Neural cell (in vitro differentiated cells): ENCODE results near the gene CDC5L. TPM values are rescaled to one million over a fixed set of nuclear protein-coding genes. Genes with fewer than 3 reads are reported as not detected.

Source experiments
- H2AFZ ChIP-seq: fragments of 200-600, 300-800 bp; sonication (generic), shearing (Covaris generic); 2 replicates; pipeline ENCODE4 v1.6.0; 2014; ENCODE audit warnings: low read depth, mild to moderate bottlenecking, antibody characterized with exemption, low read length, moderate library complexity
- H3F3A ChIP-seq: fragments of 200-600 bp; shearing (Covaris generic); 2 replicates; pipeline ENCODE4 v1.6.1; 2016; ENCODE audit warnings: mild to moderate bottlenecking, moderate library complexity, mixed read lengths, antibody characterized with exemption, low read length; ENCODE audit not compliant: insufficient read depth, poor library complexity, severe bottlenecking
- H3K27ac ChIP-seq: fragments of 200-600, 300-800 bp; sonication (generic), shearing (Covaris generic); 2 replicates; pipeline ENCODE4 v1.5.1; 2014; ENCODE audit warnings: mild to moderate bottlenecking, low read length, moderate library complexity
- H3K27me3 ChIP-seq: fragments of 300-800, 200-600 bp; sonication (generic), shearing (Covaris generic); 2 replicates; pipeline ENCODE4 v1.6.0; 2014; ENCODE audit warnings: mild to moderate bottlenecking, low read depth, low read length, moderate library complexity; ENCODE audit not compliant: insufficient read depth
- H3K36me3 ChIP-seq: fragments of 300-800, 200-600 bp; sonication (generic), shearing (Covaris generic); 2 replicates; pipeline ENCODE4 v1.5.1; 2014; ENCODE audit warnings: mild to moderate bottlenecking, antibody characterized with exemption, low read length, moderate library complexity; ENCODE audit not compliant: insufficient read depth
- H3K4me2 ChIP-seq: fragments of 300-800, 200-600 bp; sonication (generic), shearing (Covaris generic); 2 replicates; pipeline ENCODE4 v1.6.0; 2014; ENCODE audit warnings: mild to moderate bottlenecking, low read length
- H3K4me3 ChIP-seq: fragments of 300-800, 200-600 bp; sonication (generic), shearing (Covaris generic); 2 replicates; pipeline ENCODE4 v1.5.1; 2014; ENCODE audit warnings: mild to moderate bottlenecking, low read length, moderate library complexity
- H3K79me2 ChIP-seq: fragments of 200-600 bp; shearing (Covaris generic); replicated peaks from 2 replicates; pipeline ENCODE4 v1.6.0; 2014; ENCODE audit warnings: mild to moderate bottlenecking, low read length, moderate library complexity; ENCODE audit not compliant: insufficient read depth
- H3K9ac ChIP-seq: fragments of 300-800, 200-600 bp; sonication (generic), shearing (Covaris generic); 2 replicates; pipeline ENCODE4 v1.6.1; 2016; ENCODE audit warnings: mild to moderate bottlenecking, low read length, mixed read lengths
- H3K9me2 ChIP-seq: fragments of 200-600 bp; shearing (Covaris generic); 2 replicates; pipeline ENCODE4 v1.6.1; 2016; ENCODE audit warnings: mild to moderate bottlenecking, low read length, mixed read lengths; ENCODE audit not compliant: insufficient read depth
- H3K9me3 ChIP-seq: fragments of 200-600, 300-800 bp; sonication (generic), shearing (Covaris generic); 2 replicates; pipeline ENCODE4 v1.6.1; 2016; ENCODE audit warnings: mild to moderate bottlenecking, mixed run types, low read length, moderate library complexity, mixed read lengths
- H4K20me1 ChIP-seq: fragments of 200-600 bp; shearing (Covaris generic); 2 replicates; pipeline ENCODE4 v1.6.1; 2016; ENCODE audit warnings: mild to moderate bottlenecking, mixed run types; ENCODE audit not compliant: insufficient read depth
- EP300 ChIP-seq: fragments of 450-650 bp; conservative IDR thresholded peaks from 2 replicates; pipeline ENCODE4 v1.6.1; 2014; ENCODE audit warnings: antibody characterized with exemption, mild to moderate bottlenecking, moderate library complexity; ENCODE audit not compliant: poor library complexity, severe bottlenecking
- EZH2 ChIP-seq: fragments of 200-600, 300-800 bp; shearing (Covaris generic), sonication (generic); IDR thresholded peaks from 2 replicates; pipeline ENCODE4 v1.6.1; 2014; ENCODE audit warnings: antibody characterized with exemption, low read length, borderline replicate concordance, mild to moderate bottlenecking; ENCODE audit not compliant: insufficient read depth, poor library complexity, severe bottlenecking
- MXI1 ChIP-seq: fragments of 450-650 bp; conservative IDR thresholded peaks from 2 replicates; pipeline ENCODE4 v1.6.1; 2014; ENCODE audit warnings: antibody characterized with exemption, mild to moderate bottlenecking; ENCODE audit not compliant: poor library complexity, severe bottlenecking
- POLR2AphosphoS5 ChIP-seq: IDR thresholded peaks from 2 replicates; pipeline ENCODE4 v1.6.1; 2012
- RAD21 ChIP-seq: fragments of 450-650 bp; conservative IDR thresholded peaks from 2 replicates; pipeline ENCODE4 v1.6.1; 2014; ENCODE audit warnings: antibody characterized with exemption, mild to moderate bottlenecking, moderate library complexity
- SMC3 ChIP-seq: fragments of 450-650 bp; conservative IDR thresholded peaks from 2 replicates; pipeline ENCODE4 v1.6.1; 2014; ENCODE audit warnings: antibody characterized with exemption, mild to moderate bottlenecking, moderate library complexity; ENCODE audit not compliant: poor library complexity
- TAF1 ChIP-seq: IDR thresholded peaks from 2 replicates; pipeline ENCODE4 v1.6.1; 2012; ENCODE audit warnings: low read depth
- polyA plus RNA-seq: library from polyadenylated mRNA; depleted of rRNA; stranded (reverse); fragments of >200 nt; gene quantifications from 2 replicates; pipeline ENCODE4 v1.2.3, GENCODE V29; 2014
- TF ChIP-seq, protein P1 (sequence below): IDR thresholded peaks from 2 replicates; pipeline ENCODE4 v1.6.1; 2012; ENCODE audit warnings: borderline replicate concordance
- TF ChIP-seq, protein P2 (sequence below): fragments of 450-650 bp; IDR thresholded peaks from 2 replicates; pipeline ENCODE4 v1.5.1; 2014; ENCODE audit warnings: antibody characterized with exemption, mild to moderate bottlenecking, moderate library complexity; ENCODE audit not compliant: poor library complexity, severe bottlenecking

The CDC5L gene
- polyA plus RNA-seq, 1 donor from 2014 or later: 28.9 TPM

- TF ChIP-seq, protein P1, sequence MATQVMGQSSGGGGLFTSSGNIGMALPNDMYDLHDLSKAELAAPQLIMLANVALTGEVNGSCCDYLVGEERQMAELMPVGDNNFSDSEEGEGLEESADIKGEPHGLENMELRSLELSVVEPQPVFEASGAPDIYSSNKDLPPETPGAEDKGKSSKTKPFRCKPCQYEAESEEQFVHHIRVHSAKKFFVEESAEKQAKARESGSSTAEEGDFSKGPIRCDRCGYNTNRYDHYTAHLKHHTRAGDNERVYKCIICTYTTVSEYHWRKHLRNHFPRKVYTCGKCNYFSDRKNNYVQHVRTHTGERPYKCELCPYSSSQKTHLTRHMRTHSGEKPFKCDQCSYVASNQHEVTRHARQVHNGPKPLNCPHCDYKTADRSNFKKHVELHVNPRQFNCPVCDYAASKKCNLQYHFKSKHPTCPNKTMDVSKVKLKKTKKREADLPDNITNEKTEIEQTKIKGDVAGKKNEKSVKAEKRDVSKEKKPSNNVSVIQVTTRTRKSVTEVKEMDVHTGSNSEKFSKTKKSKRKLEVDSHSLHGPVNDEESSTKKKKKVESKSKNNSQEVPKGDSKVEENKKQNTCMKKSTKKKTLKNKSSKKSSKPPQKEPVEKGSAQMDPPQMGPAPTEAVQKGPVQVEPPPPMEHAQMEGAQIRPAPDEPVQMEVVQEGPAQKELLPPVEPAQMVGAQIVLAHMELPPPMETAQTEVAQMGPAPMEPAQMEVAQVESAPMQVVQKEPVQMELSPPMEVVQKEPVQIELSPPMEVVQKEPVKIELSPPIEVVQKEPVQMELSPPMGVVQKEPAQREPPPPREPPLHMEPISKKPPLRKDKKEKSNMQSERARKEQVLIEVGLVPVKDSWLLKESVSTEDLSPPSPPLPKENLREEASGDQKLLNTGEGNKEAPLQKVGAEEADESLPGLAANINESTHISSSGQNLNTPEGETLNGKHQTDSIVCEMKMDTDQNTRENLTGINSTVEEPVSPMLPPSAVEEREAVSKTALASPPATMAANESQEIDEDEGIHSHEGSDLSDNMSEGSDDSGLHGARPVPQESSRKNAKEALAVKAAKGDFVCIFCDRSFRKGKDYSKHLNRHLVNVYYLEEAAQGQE: no peak
- no peak for TF ChIP-seq EZH2
- no peaks in the 10 kb centered on the region for H4K20me1 ChIP-seq
- H3K36me3 ChIP-seq: no peaks in the 10 kb centered on the region
- no peak overlapping the region for H3K4me2 ChIP-seq
- H3K4me3 ChIP-seq: no peak overlapping the region
- H3F3A ChIP-seq: no peaks in the 10 kb centered on the region
- H3K9me2 ChIP-seq: no peaks in the 10 kb centered on the region
- no peak overlapping the region for H3K9ac ChIP-seq
- H3K9me3 ChIP-seq: no peaks in the 10 kb centered on the region
- no peak overlapping the region for H2AFZ ChIP-seq
- no peak overlapping the region for H3K27ac ChIP-seq
- H3K79me2 ChIP-seq: no peaks in the 10 kb centered on the region
- no peaks in the 10 kb centered on the region for H3K27me3 ChIP-seq
Measured at GRCh38 chr6:44487586-44487985, 100.1 kb downstream of the CDC5L start.

DNA sequence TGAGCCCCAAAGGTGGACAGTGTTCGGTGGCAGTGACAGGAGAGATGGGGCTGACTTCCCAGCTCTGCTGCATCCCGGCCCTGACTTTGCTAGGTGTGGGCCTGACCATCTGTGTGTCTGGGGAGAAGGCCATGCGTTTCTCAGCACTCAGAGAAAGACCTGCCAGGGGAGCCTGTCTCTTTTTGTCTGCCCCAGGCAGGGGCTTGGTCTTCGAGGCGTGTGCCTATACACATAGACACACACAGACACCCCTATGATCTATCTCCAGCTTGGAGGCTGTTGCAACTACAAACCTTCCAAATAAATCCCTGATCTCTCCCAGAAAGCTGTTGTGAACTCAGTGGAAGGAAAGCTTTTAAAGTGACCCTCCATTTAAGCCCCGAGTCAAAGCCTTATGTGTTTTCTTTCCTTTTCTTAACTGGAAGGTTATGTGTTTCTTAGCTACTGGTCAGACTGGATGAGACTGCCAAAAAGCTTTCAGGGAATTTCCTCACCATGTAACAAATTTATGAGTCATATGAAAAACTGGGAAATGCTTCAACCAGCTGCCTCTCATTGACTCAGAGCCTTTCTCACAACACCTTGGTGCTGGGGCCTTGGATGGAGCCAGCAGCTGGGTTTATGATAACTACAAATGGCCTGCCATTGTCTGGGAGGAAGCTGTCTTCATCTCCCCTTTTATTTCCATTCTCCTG lies 102.6 kb downstream of the CDC5L start:
- H3K79me2 ChIP-seq: no peaks in the 10 kb centered on the region
- no peak overlapping the region for H3K4me3 ChIP-seq
- no peaks in the 10 kb centered on the region for H3F3A ChIP-seq
- H3K4me2 ChIP-seq: no peak overlapping the region
- H3K27ac ChIP-seq: no peak overlapping the region
- no peaks in the 10 kb centered on the region for H3K9me2 ChIP-seq
- H3K27me3 ChIP-seq: no peaks in the 10 kb centered on the region
- no peak overlapping the region for H3K9ac ChIP-seq
- H2AFZ ChIP-seq: no peak overlapping the region
- H3K36me3 ChIP-seq: no peaks in the 10 kb centered on the region
- TF ChIP-seq MXI1 (no peak), EP300 (no peak), RAD21 (no peak), EZH2 (no peak), TAF1 (no peak), POLR2AphosphoS5 (no peak), SMC3 (no peak)
- TF ChIP-seq, protein P1: no peak
- TF ChIP-seq, protein P2, sequence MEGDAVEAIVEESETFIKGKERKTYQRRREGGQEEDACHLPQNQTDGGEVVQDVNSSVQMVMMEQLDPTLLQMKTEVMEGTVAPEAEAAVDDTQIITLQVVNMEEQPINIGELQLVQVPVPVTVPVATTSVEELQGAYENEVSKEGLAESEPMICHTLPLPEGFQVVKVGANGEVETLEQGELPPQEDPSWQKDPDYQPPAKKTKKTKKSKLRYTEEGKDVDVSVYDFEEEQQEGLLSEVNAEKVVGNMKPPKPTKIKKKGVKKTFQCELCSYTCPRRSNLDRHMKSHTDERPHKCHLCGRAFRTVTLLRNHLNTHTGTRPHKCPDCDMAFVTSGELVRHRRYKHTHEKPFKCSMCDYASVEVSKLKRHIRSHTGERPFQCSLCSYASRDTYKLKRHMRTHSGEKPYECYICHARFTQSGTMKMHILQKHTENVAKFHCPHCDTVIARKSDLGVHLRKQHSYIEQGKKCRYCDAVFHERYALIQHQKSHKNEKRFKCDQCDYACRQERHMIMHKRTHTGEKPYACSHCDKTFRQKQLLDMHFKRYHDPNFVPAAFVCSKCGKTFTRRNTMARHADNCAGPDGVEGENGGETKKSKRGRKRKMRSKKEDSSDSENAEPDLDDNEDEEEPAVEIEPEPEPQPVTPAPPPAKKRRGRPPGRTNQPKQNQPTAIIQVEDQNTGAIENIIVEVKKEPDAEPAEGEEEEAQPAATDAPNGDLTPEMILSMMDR: no peak
- H4K20me1 ChIP-seq: no peaks in the 10 kb centered on the region
- no peaks in the 10 kb centered on the region for H3K9me3 ChIP-seq
